NCI-H187 treated with DMSO at 0.1 percent for 48 hours (cell line): ENCODE measurements around the gene INPP4A.

ENCODE experiments used
- DNase-seq: peaks from one replicate; lab custom pipeline; 2025; lab: John Stamatoyannopoulos, UW

The INPP4A gene

DNA sequence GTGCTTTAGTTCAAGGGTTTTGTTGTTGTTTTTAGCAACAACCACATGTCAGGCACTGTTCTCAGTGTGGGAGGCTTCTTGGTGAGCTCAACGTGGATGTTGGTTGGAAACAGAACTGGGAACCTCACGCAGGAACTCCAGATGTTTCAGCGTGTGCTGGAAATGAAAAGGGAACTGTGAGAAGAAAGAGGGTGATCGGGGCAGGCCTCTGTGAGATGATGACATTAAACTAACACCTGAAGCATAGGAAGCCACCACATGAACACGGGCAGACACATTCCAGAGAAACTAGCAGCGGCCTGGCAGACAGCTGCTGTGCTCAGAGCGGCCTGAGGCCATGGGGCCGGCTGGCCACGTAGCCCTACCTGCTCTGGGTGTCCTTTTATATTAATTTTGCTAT lies 97.2 kb downstream of the INPP4A start:
- no peak for DNase-seq

DNA sequence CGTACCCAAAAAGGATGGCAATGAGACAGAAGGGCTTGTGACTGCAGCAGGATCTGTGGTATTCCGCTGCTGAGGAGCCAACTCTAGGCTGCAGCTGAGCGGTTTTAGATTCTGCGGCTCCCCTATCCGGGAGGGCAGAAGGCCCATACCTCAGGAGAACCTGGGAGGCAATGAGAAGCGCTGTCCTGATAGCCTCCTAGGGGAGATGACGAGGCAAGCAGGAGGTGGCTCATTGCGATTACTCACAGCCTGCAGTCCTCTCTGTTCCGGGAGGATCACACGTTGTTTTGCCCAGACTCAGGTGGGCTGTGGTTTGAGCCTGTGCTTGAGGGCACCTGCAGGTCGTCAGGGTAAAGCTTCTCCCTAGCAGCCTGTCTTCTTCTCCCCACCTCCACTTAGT lies 98.6 kb downstream of the INPP4A start:
- DNase-seq: no peak

DNA sequence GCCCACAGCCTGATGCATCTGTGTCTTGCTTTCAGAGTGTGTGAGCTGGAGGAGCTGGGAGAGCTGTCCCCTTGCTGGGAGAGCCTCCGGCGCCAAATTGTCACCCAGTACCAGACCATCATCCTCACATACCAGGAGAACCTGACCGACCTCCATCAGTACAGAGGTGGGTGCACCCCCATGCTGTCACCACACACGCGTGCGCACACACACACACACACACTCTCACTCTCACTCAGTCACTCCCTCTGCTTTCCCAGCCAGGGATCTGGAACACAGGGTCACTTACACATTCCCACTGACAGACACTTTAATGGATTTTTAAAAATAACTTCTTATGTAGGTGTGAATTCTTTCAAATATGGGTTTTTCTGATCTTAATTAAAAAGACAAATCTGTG lies 99.2 kb downstream of the INPP4A start:
- DNase-seq: no peak

DNA sequence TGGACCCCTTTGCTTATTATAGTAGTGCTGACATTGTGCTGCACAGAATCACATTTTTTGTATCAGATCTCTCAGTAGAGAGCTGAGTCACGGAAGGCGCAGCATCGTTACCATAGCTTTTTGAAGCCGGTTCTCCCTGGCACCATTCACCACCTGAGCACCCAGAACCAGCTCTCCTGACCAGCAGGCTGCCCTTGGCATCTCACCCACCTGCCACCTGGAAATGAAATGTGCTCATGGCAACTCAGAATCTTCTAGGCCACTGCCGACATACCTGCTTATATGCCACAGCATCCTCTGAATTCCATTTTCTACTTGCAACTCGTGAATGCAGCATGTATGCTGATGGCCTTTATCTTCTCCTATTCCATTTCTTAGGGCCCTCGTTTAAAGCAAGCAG lies 100.9 kb downstream of the INPP4A start:
- DNase-seq: no peak

GRCh38 chr2:98546186-98546585 lies 101.5 kb downstream of the INPP4A start:
- no peak for DNase-seq

GRCh38 chr2:98547092-98547790 lies 102.6 kb downstream of the INPP4A start:
- DNase-seq: no peak

DNA sequence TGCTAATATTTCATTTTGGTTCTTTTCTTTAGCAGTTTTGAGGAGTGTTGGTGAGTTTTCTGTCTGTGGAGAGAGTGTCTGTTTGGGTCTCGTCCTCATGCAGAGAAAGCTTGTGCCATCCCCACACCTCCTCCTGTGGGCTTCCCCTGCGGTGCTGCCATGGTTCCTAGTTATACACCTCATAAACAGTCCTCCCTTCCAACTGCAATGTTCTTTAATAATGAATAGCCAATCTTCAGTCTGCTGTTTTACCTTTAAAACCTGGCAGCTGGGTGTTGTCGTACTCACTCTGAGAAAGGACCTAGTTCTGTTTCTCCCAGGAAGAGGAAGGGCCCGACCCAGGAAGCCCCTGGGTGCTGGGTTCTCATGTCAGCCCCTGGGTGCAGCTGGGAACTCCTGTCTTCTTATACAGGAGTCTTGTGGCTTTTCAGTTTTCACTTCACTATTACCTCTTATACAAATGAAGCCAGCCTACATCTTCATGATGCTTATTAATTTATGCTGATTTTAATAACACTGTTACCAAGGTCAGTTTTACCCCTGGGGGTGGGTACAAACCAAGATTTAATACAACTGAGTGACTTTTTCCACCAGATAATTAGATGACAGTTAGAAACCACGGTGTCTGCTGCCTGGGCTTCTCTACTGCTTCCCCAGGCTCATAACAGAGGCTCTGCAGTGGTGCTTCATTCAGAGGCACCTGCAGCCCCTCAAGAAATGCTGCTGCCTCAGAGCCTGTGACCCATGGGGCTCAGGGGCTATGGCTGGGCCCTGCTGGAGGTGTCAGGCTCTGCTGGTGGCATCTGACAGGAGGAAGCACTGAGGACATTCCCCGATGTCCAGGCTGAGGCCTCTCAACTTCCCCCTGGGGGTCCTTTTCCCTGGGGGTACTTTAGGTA lies 104.5 kb downstream of the INPP4A start:
- no peak for DNase-seq

GRCh38 chr2:98550165-98550564 lies 105.5 kb downstream of the INPP4A start:
- DNase-seq: no peak

DNA sequence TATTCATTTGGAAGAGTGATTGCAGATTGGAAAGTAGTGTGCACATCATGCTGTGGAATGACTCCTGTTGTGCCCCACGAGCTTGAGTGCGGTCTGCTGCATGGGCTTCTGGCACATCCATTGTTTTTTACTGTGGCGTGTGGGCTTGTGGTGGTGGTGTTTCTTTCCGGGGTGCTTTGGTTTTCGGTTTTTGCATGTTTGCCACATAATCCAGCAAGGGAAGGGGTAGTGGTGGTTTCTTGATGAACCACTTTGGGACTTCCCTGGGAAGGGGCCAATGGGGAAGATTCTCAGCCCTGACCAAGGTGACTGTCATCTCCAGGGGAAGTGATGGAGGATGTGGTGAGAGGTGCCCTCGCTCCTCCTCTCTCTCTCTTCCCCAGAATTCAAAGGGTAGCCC lies 106.7 kb downstream of the INPP4A start:
- no peak for DNase-seq

- DNase-seq: no peak
Observed at GRCh38 chr2:98552499-98553179, 108.0 kb downstream of the INPP4A start.

DNA sequence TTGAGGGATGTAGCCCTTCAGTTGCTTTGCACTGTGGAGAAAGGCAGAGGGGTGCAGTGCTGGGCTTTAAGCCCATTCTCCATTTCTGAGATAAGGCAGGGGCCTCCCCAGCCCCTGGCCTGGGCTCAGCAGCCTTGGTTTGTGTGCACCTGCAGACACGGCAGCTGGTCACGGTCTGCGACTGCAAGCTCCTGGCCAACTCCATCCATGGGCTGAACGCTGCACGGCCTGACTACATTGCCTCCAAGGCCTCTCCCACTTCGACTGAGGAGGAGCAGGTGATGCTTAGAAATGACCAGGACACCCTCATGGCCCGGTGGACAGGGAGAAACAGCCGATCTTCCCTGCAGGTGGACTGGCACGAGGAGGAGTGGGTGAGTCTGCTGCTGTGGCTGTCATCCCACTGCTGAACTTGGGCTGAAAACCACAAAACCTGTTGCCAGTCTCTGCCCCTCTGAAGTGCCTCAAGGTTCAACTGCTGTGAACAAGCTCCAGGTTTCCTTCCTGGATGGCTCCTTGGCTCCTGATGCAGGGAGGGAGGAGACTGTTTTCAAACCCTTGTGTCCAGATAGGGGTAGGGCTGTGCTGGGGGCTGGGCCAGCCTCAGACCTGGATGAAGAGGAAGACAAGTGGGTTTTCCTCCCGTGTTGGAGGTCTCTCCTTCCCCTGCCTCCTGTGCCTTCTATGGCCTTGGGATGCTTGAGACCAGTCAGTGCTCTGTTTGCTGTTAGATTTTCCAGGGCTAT lies 109.6 kb downstream of the INPP4A start:
- DNase-seq: no peak

GRCh38 chr2:98555696-98556095 lies 111.0 kb downstream of the INPP4A start:
- DNase-seq: no peak

DNA sequence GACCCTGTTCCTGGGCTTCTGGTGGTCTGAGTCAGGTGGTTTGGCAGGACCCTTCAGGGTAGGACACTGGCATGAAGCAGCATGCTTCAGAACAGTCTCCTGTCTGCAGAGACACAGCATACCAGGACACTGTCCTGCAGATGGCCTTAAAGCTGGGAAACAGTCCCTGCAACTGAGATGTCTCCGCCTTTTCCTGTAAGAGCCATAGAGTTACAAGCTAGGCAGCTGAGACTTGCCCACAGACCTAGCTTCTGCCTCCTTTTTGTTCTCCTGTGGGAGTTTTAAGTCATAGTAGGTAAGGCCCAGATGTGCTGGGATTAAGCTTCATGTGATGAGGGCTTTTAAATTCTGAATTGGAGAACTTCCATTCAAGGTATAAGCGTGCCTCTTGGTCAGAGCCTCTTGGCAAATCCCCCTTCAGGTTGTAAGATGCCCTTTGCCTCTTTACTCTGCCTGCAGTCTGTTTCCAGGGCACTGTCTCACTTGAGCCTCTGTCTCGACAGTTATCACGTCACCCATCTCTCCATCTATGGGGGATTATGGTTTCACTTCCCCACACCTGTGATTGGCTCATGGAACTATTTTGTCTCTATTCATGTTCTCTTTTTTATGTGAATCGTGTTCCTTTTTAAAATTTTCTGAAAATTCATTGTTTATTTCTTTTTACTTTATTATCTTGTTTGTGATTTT lies 111.8 kb downstream of the INPP4A start:
- DNase-seq: no peak

GRCh38 chr2:98558852-98559530 lies 114.3 kb downstream of the INPP4A start:
- DNase-seq: no peak

- no peak for DNase-seq
Observed at GRCh38 chr2:98559581-98559980, 114.9 kb downstream of the INPP4A start.

DNA sequence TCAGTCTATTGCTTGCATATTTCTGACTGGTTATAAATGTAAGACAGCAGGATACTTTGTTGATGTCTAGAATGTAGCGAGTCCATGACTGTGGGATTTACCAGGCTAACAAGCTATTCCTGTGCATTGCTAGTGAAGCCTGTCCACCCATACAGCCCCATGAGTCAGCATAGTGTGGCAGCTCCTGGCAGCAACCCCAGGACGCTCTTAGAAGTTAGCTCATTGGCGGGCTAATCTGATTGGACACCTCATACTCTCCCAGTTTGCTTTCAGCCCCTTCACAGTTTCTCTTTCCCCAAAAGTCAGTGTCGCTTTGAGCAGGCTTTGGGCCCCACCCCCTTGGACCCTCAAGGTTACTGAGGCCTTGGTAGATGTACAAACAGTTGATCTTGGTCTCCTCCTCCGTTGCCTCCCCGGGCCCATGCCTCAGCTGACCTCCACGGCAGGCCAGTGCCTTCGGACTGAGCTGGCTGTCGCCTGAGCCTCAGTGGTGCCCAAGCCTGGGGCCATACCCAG lies 115.7 kb downstream of the INPP4A start:
- DNase-seq: no peak

DNA sequence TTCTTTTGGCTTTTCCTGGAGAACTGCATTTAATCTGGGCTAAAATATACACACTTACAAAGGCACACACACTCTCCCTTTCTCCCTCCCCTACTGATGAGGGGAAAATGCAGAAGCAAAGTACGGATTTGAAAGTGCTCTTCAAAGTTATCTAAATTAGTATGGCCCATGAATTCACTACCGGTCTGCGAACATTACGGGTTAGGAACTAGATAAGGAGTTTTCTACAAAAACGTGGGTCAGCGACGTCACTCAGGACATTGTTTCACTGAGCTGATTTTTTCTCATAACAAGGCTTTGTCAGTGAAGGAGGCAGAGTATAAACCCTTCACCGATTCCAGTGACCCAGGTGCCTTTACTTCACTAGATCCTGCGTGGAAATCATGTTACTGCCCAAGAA lies 116.4 kb downstream of the INPP4A start:
- no peak for DNase-seq

DNA sequence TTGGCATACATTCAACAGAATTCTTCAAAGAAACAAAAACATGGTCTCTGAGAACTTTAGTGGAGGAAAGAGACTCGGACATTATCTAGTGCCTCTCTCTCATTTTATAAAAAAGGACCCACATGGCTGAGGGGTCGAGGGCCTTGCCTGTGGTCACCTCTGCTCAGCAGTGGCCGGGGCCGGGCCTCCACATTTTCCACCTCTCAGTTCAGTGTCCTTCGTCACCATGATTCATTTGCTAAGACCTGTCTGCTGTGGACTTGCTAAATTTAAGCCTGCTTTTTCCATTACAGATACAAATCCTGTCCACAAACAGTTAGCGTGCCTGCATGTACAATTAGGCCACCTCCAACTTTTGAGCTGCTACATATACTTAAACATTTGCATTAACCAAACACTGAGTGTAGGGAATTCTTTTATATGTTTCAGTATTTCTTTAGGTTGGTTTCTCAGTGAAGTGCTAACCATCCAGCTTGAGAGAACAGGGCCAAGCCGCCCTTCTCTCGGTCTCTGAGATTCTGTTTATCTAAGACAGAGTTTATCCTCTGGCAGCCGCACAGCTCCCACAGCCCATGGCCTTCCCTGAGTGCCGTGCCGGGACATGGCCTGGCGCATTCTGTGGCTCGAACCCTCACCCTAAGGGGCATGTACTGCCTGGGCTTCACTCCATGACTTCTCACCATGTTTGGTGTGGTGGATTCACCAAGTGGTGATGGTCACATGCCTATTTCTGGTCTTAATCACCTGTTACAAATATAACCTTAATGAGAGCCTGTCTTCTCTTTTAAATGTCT lies 117.4 kb downstream of the INPP4A start:
- no peak for DNase-seq

- DNase-seq: no peak
Observed at GRCh38 chr2:98563394-98563793, 118.7 kb downstream of the INPP4A start.
